ENCODE results near the gene SSR4. TPM values are rescaled to one million over a fixed set of nuclear protein-coding genes. Genes with fewer than 3 reads are reported as not detected.

Gene SSR4
- total RNA-seq, 4 donors from 2014 or later, result 100 to 115 (median 109) TPM

DNA sequence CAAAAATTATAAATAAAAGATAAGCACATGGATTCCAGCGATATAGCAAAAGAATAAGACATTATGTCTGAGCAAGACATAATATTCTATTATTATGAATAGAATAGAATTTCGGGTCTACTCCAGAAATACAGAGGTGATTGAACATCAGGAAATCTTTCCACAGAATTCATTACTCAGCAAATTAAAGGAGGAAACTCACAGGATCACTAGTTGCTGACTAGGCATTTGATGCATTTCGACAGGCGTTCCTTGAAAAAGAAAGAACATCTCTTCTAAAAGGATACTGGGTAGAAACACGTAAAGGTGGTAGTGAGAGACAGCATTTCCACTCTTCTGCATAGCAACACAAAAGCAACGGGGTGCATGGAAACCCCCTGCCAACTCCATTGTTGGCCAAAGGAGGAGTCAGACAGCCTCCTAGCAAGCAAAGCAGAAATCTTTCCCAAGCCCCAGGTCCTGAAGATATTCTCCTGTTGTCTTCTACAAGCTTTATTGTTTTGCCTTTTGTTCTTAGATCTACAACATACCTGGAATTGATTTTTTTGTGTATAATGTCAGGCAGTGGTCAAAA, 50.1 kb downstream of the SSR4 start:
- TF ChIP-seq EP300 (IDR thresholded peaks at IDR 0.05) (no peak), POLR2A (IDR thresholded peaks at IDR 0.05; ENCODE audit: low read depth) (no peak)
- no peak overlapping the region for H3K27ac ChIP-seq (replicated peaks in 1 of 4)
- H3K4me3 ChIP-seq, result no peak overlapping the region
- peaks cover 0 to 3% (median 0%) of the 10 kb centered on the region in 4 donors for H3K4me1 ChIP-seq
- DNase-seq (ENCODE audit: extremely low spot score), result no peak
- WGBS, result 41% methylated on average over 6 of the region's 6 CpGs
- no peaks in the 10 kb centered on the region for H3K9me3 ChIP-seq
- intact Hi-C loops (cut with DNase I), result no loop called here
- peaks cover 0 to 8% (median 2%) of the 10 kb centered on the region in 4 donors for H3K27me3 ChIP-seq
- H3K36me3 ChIP-seq, result no peaks in the 10 kb centered on the region

DNA sequence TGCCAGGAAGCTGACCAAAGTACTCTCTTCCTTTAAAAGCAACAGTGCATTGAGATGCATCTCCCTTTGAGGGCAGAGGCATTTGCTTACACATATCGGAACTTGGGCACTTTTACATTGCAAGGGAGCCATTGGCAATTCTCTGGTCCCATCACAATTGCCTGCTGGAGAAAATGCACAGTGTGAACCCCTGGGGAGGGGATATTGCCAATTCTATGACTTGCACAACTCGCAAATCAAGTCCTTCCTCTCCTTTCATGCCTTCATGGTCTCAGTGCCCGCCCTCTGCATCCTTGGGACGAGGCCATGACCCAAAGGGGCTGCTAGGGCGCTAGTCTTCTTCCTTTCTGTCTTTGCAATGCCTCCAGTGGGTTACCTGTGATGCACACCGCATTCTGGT, 50.7 kb downstream of the SSR4 start:
- intact Hi-C loops (cut with DNase I), result no loop called here
- TF ChIP-seq POLR2A (IDR thresholded peaks at IDR 0.05; ENCODE audit: low read depth), result no peak
- no peak for TF ChIP-seq EP300 (IDR thresholded peaks at IDR 0.05)
- TF ChIP-seq POLR2AphosphoS5 (IDR thresholded peaks at IDR 0.05), result no peak
- TF ChIP-seq, protein P1, sequence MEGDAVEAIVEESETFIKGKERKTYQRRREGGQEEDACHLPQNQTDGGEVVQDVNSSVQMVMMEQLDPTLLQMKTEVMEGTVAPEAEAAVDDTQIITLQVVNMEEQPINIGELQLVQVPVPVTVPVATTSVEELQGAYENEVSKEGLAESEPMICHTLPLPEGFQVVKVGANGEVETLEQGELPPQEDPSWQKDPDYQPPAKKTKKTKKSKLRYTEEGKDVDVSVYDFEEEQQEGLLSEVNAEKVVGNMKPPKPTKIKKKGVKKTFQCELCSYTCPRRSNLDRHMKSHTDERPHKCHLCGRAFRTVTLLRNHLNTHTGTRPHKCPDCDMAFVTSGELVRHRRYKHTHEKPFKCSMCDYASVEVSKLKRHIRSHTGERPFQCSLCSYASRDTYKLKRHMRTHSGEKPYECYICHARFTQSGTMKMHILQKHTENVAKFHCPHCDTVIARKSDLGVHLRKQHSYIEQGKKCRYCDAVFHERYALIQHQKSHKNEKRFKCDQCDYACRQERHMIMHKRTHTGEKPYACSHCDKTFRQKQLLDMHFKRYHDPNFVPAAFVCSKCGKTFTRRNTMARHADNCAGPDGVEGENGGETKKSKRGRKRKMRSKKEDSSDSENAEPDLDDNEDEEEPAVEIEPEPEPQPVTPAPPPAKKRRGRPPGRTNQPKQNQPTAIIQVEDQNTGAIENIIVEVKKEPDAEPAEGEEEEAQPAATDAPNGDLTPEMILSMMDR (IDR thresholded peaks at IDR 0.05), result no peak
- H3K27ac ChIP-seq (replicated peaks in 1 of 4), result no peak overlapping the region
- H3K9me3 ChIP-seq, result no peaks in the 10 kb centered on the region
- no peak overlapping the region for H3K4me3 ChIP-seq
- WGBS, result 30% methylated on average over 6 of the region's 6 CpGs
- DNase-seq (ENCODE audit: extremely low spot score), result no peak
- H3K4me1 ChIP-seq, result peaks cover 0 to 3% (median 0%) of the 10 kb centered on the region in 4 donors
- no peaks in the 10 kb centered on the region for H3K36me3 ChIP-seq
- peaks cover 0 to 5% (median 2%) of the 10 kb centered on the region in 4 donors for H3K27me3 ChIP-seq

DNA sequence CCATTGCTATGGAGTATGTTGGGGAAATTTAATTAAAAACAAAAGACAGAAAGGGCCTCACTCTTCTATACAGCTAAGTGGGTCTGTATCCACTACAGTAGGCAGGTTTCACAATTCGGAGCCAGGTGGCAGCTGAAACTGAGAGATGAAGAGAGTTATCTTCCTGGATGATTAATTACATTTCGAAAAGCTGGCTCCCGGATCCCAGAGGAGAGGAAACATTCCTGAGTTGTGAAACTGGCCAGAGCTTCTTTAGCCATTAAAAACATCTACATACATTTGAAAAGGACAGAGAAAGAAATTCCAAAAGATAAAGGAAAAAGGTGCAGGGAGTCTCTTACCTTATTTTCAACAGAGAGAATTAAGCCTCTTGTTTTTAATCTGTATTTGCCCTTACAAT, 51.4 kb downstream of the SSR4 start:
- intact Hi-C loops (cut with DNase I), result no loop called here
- Histone ChIP-seq H3K9me3 (no peaks in the 10 kb centered on the region), H3K36me3 (no peaks in the 10 kb centered on the region), H3K4me3 (no peak overlapping the region), H3K4me1 (peaks cover 0 to 3% (median 0%) of the 10 kb centered on the region in 4 donors), H3K27ac (replicated peaks in 1 of 4) (no peak overlapping the region), H3K27me3 (peaks cover 0 to 4% (median 0%) of the 10 kb centered on the region in 4 donors)
- WGBS, result 28% methylated on average over 3 of the region's 3 CpGs
- no peak for DNase-seq (ENCODE audit: extremely low spot score)
- no peak for TF ChIP-seq EP300 (IDR thresholded peaks at IDR 0.05)
- TF ChIP-seq, protein P1 (IDR thresholded peaks at IDR 0.05), result no peak

Other genes starting within 250 kb of the SSR4 start
- 10 to 100 TPM; 38.6 to 58.3 (median 49.8) TPM for gene CCNQ, start 195.5 kb upstream of the SSR4 start, total RNA-seq
- gene DUSP9, start 147.5 kb upstream of the SSR4 start, total RNA-seq, result not detected
- gene PNCK, start 120.9 kb upstream of the SSR4 start, total RNA-seq, result 10 to 100 TPM; 20.5 to 67.8 (median 26.0) TPM
- 10 to 100 TPM; 41.7 to 62.3 (median 45.6) TPM for gene SLC6A8, start 106.7 kb upstream of the SSR4 start, total RNA-seq
- gene BCAP31, start 70.3 kb upstream of the SSR4 start, total RNA-seq, result 100 to 1,000 TPM in 2 of 4 donors, 10 to 100 TPM in 2; 76.4 to 129 (median 101) TPM
- 10 to 100 TPM; 18.4 to 36.2 (median 25.1) TPM for gene ABCD1, start 69.8 kb upstream of the SSR4 start, total RNA-seq
- 10 to 100 TPM in 3 of 4 donors, 1 to 10 TPM in 1; 6.1 to 21.9 (median 17.6) TPM for gene PLXNB3, start 30.4 kb upstream of the SSR4 start, total RNA-seq
- 1 to 10 TPM in 2 of 4 donors, under 1 TPM in 2; 0.52 to 2.2 (median 1.1) TPM for gene SRPK3, start 13.6 kb upstream of the SSR4 start, total RNA-seq
- gene IDH3G, start 293 bp upstream of the SSR4 start, total RNA-seq, result 10 to 100 TPM; 52.3 to 76.3 (median 70.3) TPM
- gene PDZD4, start 35.9 kb downstream of the SSR4 start, total RNA-seq, result 10 to 100 TPM; 20.0 to 48.4 (median 36.9) TPM
- gene L1CAM, start 91.5 kb downstream of the SSR4 start, total RNA-seq, result 10 to 100 TPM; 22.4 to 47.9 (median 30.0) TPM
- 1 to 10 TPM; 1.2 to 7.6 (median 4.5) TPM for gene AVPR2, start 110.0 kb downstream of the SSR4 start, total RNA-seq
- 10 to 100 TPM; 15.9 to 22.4 (median 17.7) TPM for gene ARHGAP4, start 131.6 kb downstream of the SSR4 start, total RNA-seq
- gene NAA10, start 140.4 kb downstream of the SSR4 start, total RNA-seq, result 100 to 1,000 TPM in 2 of 4 donors, 10 to 100 TPM in 2; 89.3 to 106 (median 95.4) TPM
- 10 to 100 TPM in 1 of 4 donors, 1 to 10 TPM in 3; 8.0 to 12.6 (median 9.1) TPM for gene RENBP, start 150.0 kb downstream of the SSR4 start, total RNA-seq
- 100 to 1,000 TPM in 1 of 4 donors, 10 to 100 TPM in 3; 50.7 to 102 (median 60.8) TPM for gene HCFC1, start 177.2 kb downstream of the SSR4 start, total RNA-seq
- 1 to 10 TPM; 3.6 to 6.9 (median 6.1) TPM for gene TMEM187, start 178.1 kb downstream of the SSR4 start, total RNA-seq
- gene IRAK1, start 225.2 kb downstream of the SSR4 start, total RNA-seq, result 10 to 100 TPM; 50.5 to 74.9 (median 67.6) TPM